Transverse colon (tissue), 3 donors: ENCODE results near the gene DDX49.

Source experiments
- CTCF ChIP-seq, 5 experiments: fragments of 200-600 bp in 3 of 5; fragments of 450-650 bp in 2 of 5; sonication (generic) in 3 of 5; IDR thresholded peaks; 1 replicate in 2 of 5; 2 replicates in 3 of 5; pipeline ENCODE4 v1.5.1; 2016 to 2017; ENCODE audit warnings: antibody characterized with exemption in 5 of 5, inconsistent platforms in 3 of 5, mild to moderate bottlenecking in 2 of 5, moderate library complexity in 1 of 5
- EP300 ChIP-seq: sonication (generic); formaldehyde crosslinking; IDR thresholded peaks from one replicate; pipeline ENCODE4 v1.6.1; 2017; ENCODE audit warnings: antibody characterized with exemption, low read depth
- POLR2A ChIP-seq: fragments of 450-650 bp; IDR thresholded peaks from one replicate; pipeline ENCODE4 v1.6.1; 2016; ENCODE audit warnings: antibody characterized with exemption, mild to moderate bottlenecking, moderate library complexity

- TF ChIP-seq CTCF (IDR thresholded peaks at IDR 0.05) (no peak), POLR2A (no peak), EP300 (no peak)
These were observed 43.8 kb upstream of the DDX49 start for GRCh38 chr19:18875726-18876125.
